A673 (cell line): ENCODE results near the gene FOXN4. TPM values are rescaled to one million over a fixed set of nuclear protein-coding genes. Genes with fewer than 3 reads are reported as not detected.

ENCODE experiments used
- BruUV-seq: library from RNA; stranded (reverse); fragments of 400-500 nt; replicated peaks from 2 replicates; lab custom pipeline; 2021; lab: Mats Ljungman, UMichigan
- CTCF ChIA-PET: fragments of 300-600 bp; sonication (Branson Sonifier 250); formaldehyde crosslinking; loops from one replicate; lab custom pipeline; 2022; ENCODE audit warnings: antibody characterized with exemption; lab: Charles Lee
- POLR2A ChIA-PET: fragments of 300-600 bp; sonication (Branson Sonifier 250); formaldehyde crosslinking; loops from one replicate; lab custom pipeline; 2022; ENCODE audit warnings: antibody characterized with exemption; ENCODE audit not compliant: low non-redundant PET; lab: Charles Lee
- DNase-seq: peaks from one replicate; pipeline ENCODE4 v3.0.0-alpha.2; 2015; ENCODE audit warnings: low spot score
- H3K27ac ChIP-seq: fragments of 200-600 bp; sonication (generic); 2 replicates; pipeline ENCODE4 v1.5.1; 2016; ENCODE audit warnings: mixed run types, low read depth, mild to moderate bottlenecking, mixed read lengths, antibody characterized with exemption, low read length; ENCODE audit not compliant: poor library complexity, severe bottlenecking
- H3K27me3 ChIP-seq: fragments of 200-600 bp; sonication (generic); replicated peaks from 2 replicates; pipeline ENCODE4 v1.6.1; 2017; ENCODE audit warnings: mixed run types, low read depth, mild to moderate bottlenecking, mixed read lengths, antibody characterized with exemption, low read length; ENCODE audit not compliant: insufficient read depth, poor library complexity
- H3K36me3 ChIP-seq: fragments of 200-600 bp; sonication (generic); 2 replicates; pipeline ENCODE4 v1.6.1; 2016; ENCODE audit warnings: mixed run types, mild to moderate bottlenecking, mixed read lengths, antibody characterized with exemption, low read length; ENCODE audit not compliant: insufficient read depth, poor library complexity, severe bottlenecking
- H3K4me1 ChIP-seq: fragments of 200-600 bp; sonication (generic); 2 replicates; pipeline ENCODE4 v1.6.1; 2017; ENCODE audit warnings: mixed run types, mild to moderate bottlenecking, mixed read lengths, antibody characterized with exemption, low read length; ENCODE audit not compliant: insufficient read depth, poor library complexity, severe bottlenecking
- H3K4me3 ChIP-seq: fragments of 200-600 bp; sonication (generic); 2 replicates; pipeline ENCODE4 v1.5.1; 2016; ENCODE audit warnings: low read depth, mixed run types, mild to moderate bottlenecking, mixed read lengths, low read length; ENCODE audit not compliant: poor library complexity, severe bottlenecking
- H3K9me3 ChIP-seq: fragments of 200-600 bp; sonication (generic); 2 replicates; pipeline ENCODE4 v1.6.1; 2016; ENCODE audit warnings: mixed run types, low read depth, mild to moderate bottlenecking, mixed read lengths, antibody characterized with exemption, low read length; ENCODE audit not compliant: poor library complexity, severe bottlenecking
- EZH2 ChIP-seq: fragments of 200-600 bp; sonication (generic); IDR thresholded peaks from 2 replicates; pipeline ENCODE4 v1.6.1; 2017; ENCODE audit warnings: borderline replicate concordance, low read depth, mild to moderate bottlenecking, mixed read lengths, antibody characterized with exemption, low read length; ENCODE audit not compliant: poor library complexity, severe bottlenecking
- intact Hi-C: fragments of 100-400 bp; cut with micrococcal nuclease; formaldehyde crosslinking; loops from one replicate; pipeline ENCODE4 v1.10.0; 2022; ENCODE audit not compliant: unreplicated experiment
- total RNA-seq: library from RNA; stranded (reverse); gene quantifications from 2 replicates; pipeline ENCODE4 v1.2.3, GENCODE V29; 2021
- TF ChIP-seq, protein P1 (sequence below): fragments of 300-800, 200-600 bp; sonication (generic); conservative IDR thresholded peaks from 2 replicates; pipeline ENCODE4 v1.5.1; 2017; ENCODE audit warnings: low read depth, mild to moderate bottlenecking, antibody characterized with exemption, low read length, moderate library complexity, mixed read lengths

The FOXN4 gene
- total RNA-seq, 1 experiment from 2014 or later, result not detected

- no peak overlapping the region for H3K27ac ChIP-seq
- no peaks in the 10 kb centered on the region for H3K27me3 ChIP-seq
- DNase-seq, result no peak
- POLR2A ChIA-PET, result no interaction called here
- intact Hi-C loops, result no loop called here
- no peak for TF ChIP-seq EZH2
- TF ChIP-seq, protein P1, sequence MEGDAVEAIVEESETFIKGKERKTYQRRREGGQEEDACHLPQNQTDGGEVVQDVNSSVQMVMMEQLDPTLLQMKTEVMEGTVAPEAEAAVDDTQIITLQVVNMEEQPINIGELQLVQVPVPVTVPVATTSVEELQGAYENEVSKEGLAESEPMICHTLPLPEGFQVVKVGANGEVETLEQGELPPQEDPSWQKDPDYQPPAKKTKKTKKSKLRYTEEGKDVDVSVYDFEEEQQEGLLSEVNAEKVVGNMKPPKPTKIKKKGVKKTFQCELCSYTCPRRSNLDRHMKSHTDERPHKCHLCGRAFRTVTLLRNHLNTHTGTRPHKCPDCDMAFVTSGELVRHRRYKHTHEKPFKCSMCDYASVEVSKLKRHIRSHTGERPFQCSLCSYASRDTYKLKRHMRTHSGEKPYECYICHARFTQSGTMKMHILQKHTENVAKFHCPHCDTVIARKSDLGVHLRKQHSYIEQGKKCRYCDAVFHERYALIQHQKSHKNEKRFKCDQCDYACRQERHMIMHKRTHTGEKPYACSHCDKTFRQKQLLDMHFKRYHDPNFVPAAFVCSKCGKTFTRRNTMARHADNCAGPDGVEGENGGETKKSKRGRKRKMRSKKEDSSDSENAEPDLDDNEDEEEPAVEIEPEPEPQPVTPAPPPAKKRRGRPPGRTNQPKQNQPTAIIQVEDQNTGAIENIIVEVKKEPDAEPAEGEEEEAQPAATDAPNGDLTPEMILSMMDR, result no peak
- H3K4me1 ChIP-seq, result no peaks in the 10 kb centered on the region
- CTCF ChIA-PET, result no interaction called here
- no peaks in the 10 kb centered on the region for H3K9me3 ChIP-seq
- no peak overlapping the region for H3K4me3 ChIP-seq
- no TSS peak for BruUV-seq
- no peaks in the 10 kb centered on the region for H3K36me3 ChIP-seq
Observed at GRCh38 chr12:109273354-109273753, 35.7 kb downstream of the FOXN4 start.

GRCh38 chr12:109271418-109271817, 37.7 kb downstream of the FOXN4 start:
- ChIA-PET POLR2A (no interaction called here), CTCF (no interaction called here)
- no TSS peak for BruUV-seq
- intact Hi-C loops, result no loop called here
- H3K27me3 ChIP-seq, result no peaks in the 10 kb centered on the region
- TF ChIP-seq, protein P1, result no peak
- TF ChIP-seq EZH2, result no peak
- no peak for DNase-seq
- no peaks in the 10 kb centered on the region for H3K36me3 ChIP-seq
- no peak overlapping the region for H3K4me3 ChIP-seq
- H3K9me3 ChIP-seq, result no peaks in the 10 kb centered on the region
- H3K4me1 ChIP-seq, result no peaks in the 10 kb centered on the region
- no peak overlapping the region for H3K27ac ChIP-seq

GRCh38 chr12:109270494-109270893, 38.6 kb downstream of the FOXN4 start:
- Histone ChIP-seq H3K4me3 (no peak overlapping the region), H3K4me1 (no peaks in the 10 kb centered on the region), H3K27me3 (no peaks in the 10 kb centered on the region), H3K36me3 (no peaks in the 10 kb centered on the region), H3K9me3 (no peaks in the 10 kb centered on the region), H3K27ac (no peak overlapping the region)
- TF ChIP-seq, protein P1, result no peak
- TF ChIP-seq EZH2, result no peak
- BruUV-seq, result no TSS peak
- intact Hi-C loops, result no loop called here
- DNase-seq, result no peak
- POLR2A ChIA-PET, result no interaction called here
- CTCF ChIA-PET, result no interaction called here
